Thyroid gland (tissue), 4 donors: ENCODE results near the gene KIAA2012. TPM values are rescaled to one million over a fixed set of nuclear protein-coding genes. Genes with fewer than 3 reads are reported as not detected.

Experiments
- DNase-seq, 2 donors: peaks; one replicate each; pipeline ENCODE4 v3.0.0-alpha.2; 2019
- H3K27ac ChIP-seq, 3 donors: fragments of 200-600 bp; sonication (generic); 1 replicate in 2 of 3; 2 replicates in 1 of 3; pipeline ENCODE4 v1.5.1; 2016 to 2019; ENCODE audit warnings: mild to moderate bottlenecking in 1 of 3, moderate library complexity in 1 of 3
- H3K27me3 ChIP-seq: fragments of 200-600 bp; sonication (generic); one replicate; pipeline ENCODE4 v1.5.1; 2019
- H3K36me3 ChIP-seq, 2 donors: fragments of 200-600 bp; sonication (generic); one replicate each; pipeline ENCODE4 v1.5.1; 2016 to 2019
- H3K4me1 ChIP-seq, 2 donors: fragments of 200-600 bp; sonication (generic); one replicate each; pipeline ENCODE4 v1.5.1; 2017 to 2019
- H3K4me3 ChIP-seq, 3 donors: fragments of 200-600 bp; sonication (generic); replicated peaks in 1 of 3; 1 replicate in 2 of 3; 2 replicates in 1 of 3; pipeline ENCODE4 v1.5.1; 2016; ENCODE audit warnings: mild to moderate bottlenecking in 1 of 3
- H3K9me3 ChIP-seq: fragments of 200-600 bp; sonication (generic); one replicate; pipeline ENCODE4 v1.5.1; 2017
- POLR2A ChIP-seq, 2 donors: fragments of 450-650 bp; IDR thresholded peaks; one replicate each; pipeline ENCODE4 v1.6.1; 2017; ENCODE audit warnings: antibody characterized with exemption in 2 of 2, mild to moderate bottlenecking in 2 of 2, moderate library complexity in 1 of 2
- whole genome bisulfite sequencing, 2 donors: methylation state at CpG; one replicate each; pipeline ENCODE4 v1.1.5; 2017; 5-methylcytosine and 5-hydroxymethylcytosine counted together
- intact Hi-C: fragments of 100-400 bp; cut with DNase I; formaldehyde crosslinking; loops from one replicate; pipeline ENCODE4 v1.15.1; 2023
- total RNA-seq, 4 donors: library from RNA; depleted of rRNA; stranded (reverse); fragments of >200 nt; gene quantifications; one replicate each; pipeline ENCODE4 v1.2.3, GENCODE V29; 2016
- TF ChIP-seq, protein P1 (sequence below), 6 experiments: fragments of 200-600 bp in 3 of 6; fragments of 450-650 bp in 3 of 6; sonication (generic) in 3 of 6; IDR thresholded peaks; one replicate each; pipeline ENCODE4 v1.5.1; 2016 to 2019; ENCODE audit warnings: antibody characterized with exemption in 6 of 6, mild to moderate bottlenecking in 2 of 6, inconsistent platforms in 1 of 6, moderate library complexity in 1 of 6

The KIAA2012 gene
- total RNA-seq, 4 donors from 2014 or later: not detected

DNA sequence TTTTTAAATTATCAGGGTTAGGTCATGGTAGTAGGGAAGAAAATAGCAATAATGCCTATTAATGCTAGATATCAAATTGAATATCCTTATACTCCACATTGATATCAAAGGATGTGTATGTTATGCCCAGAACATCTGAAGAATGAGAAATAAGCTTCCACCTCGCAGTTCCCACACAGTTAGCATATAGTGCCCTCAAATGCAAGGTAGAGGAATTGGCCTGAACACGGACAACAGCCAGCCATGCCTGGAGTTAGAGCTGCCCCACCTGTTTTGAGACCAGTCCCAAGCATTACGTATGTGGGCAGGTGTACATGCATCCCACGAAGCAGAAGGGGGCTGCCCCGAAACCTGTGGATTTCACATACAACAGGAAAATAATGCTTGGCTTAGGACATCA is 85.7 kb downstream of the KIAA2012 start:
- no peak overlapping the region for H3K27ac ChIP-seq
- no peak for DNase-seq
- no peak overlapping the region for H3K4me3 ChIP-seq
- intact Hi-C loops: no loop called here
- no peaks in the 10 kb centered on the region for H3K36me3 ChIP-seq
- H3K9me3 ChIP-seq: no peaks in the 10 kb centered on the region
- no peaks in the 10 kb centered on the region for H3K4me1 ChIP-seq
- H3K27me3 ChIP-seq: no peaks in the 10 kb centered on the region
- no peak for TF ChIP-seq POLR2A (IDR thresholded peaks at IDR 0.05)
- TF ChIP-seq, protein P1, sequence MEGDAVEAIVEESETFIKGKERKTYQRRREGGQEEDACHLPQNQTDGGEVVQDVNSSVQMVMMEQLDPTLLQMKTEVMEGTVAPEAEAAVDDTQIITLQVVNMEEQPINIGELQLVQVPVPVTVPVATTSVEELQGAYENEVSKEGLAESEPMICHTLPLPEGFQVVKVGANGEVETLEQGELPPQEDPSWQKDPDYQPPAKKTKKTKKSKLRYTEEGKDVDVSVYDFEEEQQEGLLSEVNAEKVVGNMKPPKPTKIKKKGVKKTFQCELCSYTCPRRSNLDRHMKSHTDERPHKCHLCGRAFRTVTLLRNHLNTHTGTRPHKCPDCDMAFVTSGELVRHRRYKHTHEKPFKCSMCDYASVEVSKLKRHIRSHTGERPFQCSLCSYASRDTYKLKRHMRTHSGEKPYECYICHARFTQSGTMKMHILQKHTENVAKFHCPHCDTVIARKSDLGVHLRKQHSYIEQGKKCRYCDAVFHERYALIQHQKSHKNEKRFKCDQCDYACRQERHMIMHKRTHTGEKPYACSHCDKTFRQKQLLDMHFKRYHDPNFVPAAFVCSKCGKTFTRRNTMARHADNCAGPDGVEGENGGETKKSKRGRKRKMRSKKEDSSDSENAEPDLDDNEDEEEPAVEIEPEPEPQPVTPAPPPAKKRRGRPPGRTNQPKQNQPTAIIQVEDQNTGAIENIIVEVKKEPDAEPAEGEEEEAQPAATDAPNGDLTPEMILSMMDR (IDR thresholded peaks at IDR 0.05): peak in 3 of 6 experiments; percentile 5 to 18 (median 9)
- 52 to 56% methylated on average over 5 of the region's 5 CpGs for WGBS, 2 donors

DNA sequence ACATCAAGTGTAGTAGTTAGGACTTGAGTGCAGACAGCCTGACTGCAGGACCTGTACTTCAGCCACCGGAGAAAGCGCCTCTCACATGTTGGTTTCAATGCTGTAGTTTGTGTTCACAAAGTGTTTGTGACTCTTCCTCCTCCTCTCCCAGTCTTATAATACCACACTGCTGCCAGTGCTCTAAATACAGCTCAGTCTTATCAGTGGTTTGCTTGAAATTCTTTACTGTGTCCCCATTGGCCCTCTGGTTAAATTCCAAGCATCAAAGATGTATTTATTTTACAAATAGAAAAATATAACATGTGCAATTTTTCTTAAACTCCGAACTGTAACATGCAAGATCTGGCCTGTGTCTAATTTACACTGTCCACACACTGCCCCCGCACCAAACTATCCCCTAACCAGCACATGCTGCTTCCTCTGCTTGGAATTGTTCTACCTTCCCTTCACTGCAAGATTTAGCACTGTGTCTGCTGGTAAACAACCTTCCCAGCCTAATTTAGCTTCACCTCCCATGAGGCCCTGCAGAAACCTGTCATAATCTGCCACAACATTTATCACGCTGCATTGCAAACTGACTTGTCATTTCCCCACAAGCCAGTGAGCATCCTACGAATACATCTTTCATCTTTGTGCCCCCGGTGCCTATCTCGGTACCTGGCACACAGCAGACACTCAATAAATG is 88.2 kb downstream of the KIAA2012 start:
- no peaks in the 10 kb centered on the region for H3K9me3 ChIP-seq
- TF ChIP-seq, protein P1 (IDR thresholded peaks at IDR 0.05): no peak
- TF ChIP-seq POLR2A (IDR thresholded peaks at IDR 0.05): no peak
- WGBS, 2 donors: 78 to 83% methylated on average over 8 of the region's 8 CpGs
- no peak for DNase-seq
- H3K4me1 ChIP-seq: no peaks in the 10 kb centered on the region
- H3K27ac ChIP-seq: no peak overlapping the region
- H3K27me3 ChIP-seq: no peaks in the 10 kb centered on the region
- no peak overlapping the region for H3K4me3 ChIP-seq
- no peaks in the 10 kb centered on the region for H3K36me3 ChIP-seq
- intact Hi-C loops: no loop called here

DNA sequence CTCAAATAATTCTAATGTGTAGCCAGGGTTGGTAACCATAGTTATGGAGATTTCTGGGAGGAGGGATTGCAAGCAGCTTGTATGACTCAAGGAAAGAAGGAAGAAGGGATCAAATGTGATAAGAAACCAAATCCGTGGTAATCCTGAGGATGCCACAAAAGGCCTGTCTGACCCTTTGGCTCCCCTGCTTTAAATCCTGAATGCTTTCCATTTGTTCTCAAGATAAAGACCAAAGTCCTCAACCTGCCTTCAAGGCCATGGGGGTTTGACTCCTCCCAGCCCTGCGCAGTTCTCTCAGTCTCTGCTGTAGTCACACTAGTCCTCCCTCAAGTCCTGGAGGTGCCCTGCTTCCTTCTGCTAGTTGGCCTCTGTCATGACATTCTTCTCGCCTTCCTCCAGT is 91.4 kb downstream of the KIAA2012 start:
- H3K36me3 ChIP-seq: no peaks in the 10 kb centered on the region
- no peak overlapping the region for H3K4me3 ChIP-seq
- TF ChIP-seq, protein P1 (IDR thresholded peaks at IDR 0.05): no peak
- TF ChIP-seq POLR2A (IDR thresholded peaks at IDR 0.05): no peak
- intact Hi-C loops: no loop called here
- no peaks in the 10 kb centered on the region for H3K9me3 ChIP-seq
- no peaks in the 10 kb centered on the region for H3K4me1 ChIP-seq
- no peak for DNase-seq
- no peaks in the 10 kb centered on the region for H3K27me3 ChIP-seq
- no peak overlapping the region for H3K27ac ChIP-seq
- WGBS, 2 donors: 73 to 76% methylated on average over 3 of the region's 3 CpGs

DNA sequence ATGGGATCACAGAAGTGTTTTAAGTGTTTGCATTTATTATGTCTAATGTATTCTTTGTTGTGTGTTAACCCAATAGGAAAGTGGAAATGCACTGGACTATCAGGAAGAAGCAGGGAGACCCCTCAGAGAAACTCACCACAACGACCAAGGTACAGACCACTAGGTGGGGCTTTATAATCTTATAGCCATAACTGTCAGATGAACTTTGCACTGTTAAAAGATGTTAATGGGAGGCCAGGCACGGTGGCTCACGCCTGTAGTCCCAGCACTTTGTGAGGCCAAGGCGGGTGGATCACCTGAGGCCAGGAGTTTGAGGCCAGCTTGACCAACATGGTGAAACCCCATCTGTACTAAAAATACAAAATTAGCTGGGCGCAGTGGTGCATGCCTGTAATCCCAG is 92.2 kb downstream of the KIAA2012 start:
- Histone ChIP-seq H3K27ac (no peak overlapping the region), H3K4me1 (no peaks in the 10 kb centered on the region), H3K27me3 (no peaks in the 10 kb centered on the region), H3K4me3 (no peak overlapping the region), H3K9me3 (no peaks in the 10 kb centered on the region), H3K36me3 (no peaks in the 10 kb centered on the region)
- no peak for TF ChIP-seq POLR2A (IDR thresholded peaks at IDR 0.05)
- TF ChIP-seq, protein P1 (IDR thresholded peaks at IDR 0.05): no peak
- intact Hi-C loops: no loop called here
- WGBS, 2 donors: 77 to 81% methylated on average over 5 of the region's 5 CpGs
- no peak for DNase-seq

DNA sequence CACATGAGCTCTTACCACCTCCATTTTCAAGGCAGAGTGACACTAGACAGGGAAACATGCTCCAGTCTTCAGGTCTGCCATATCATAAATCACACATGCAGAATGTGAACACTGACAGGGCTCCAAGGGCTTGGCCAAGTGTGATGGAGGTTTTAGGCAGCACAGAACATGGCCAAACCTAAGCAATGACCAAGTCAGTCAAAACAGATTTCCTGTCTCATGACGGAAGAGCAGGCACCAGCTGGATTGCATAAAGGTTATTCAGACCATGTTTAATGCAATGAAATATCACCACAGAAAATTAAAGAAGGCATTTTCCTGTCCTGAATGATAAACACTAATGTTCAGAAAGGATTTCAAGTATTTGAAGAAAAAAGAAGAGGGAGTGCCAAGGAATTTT is 92.9 kb downstream of the KIAA2012 start:
- no peaks in the 10 kb centered on the region for H3K27me3 ChIP-seq
- H3K9me3 ChIP-seq: no peaks in the 10 kb centered on the region
- H3K27ac ChIP-seq: no peak overlapping the region
- WGBS, 2 donors: 81 to 87% methylated on average over 1 of the region's 1 CpG
- DNase-seq: no peak
- no peak overlapping the region for H3K4me3 ChIP-seq
- no peak for TF ChIP-seq POLR2A (IDR thresholded peaks at IDR 0.05)
- TF ChIP-seq, protein P1 (IDR thresholded peaks at IDR 0.05): no peak
- intact Hi-C loops: no loop called here
- no peaks in the 10 kb centered on the region for H3K36me3 ChIP-seq
- no peaks in the 10 kb centered on the region for H3K4me1 ChIP-seq
